Activated T-cell treated with anti-CD3 and anti-CD28 coated beads for 24 hours (primary cell): ENCODE measurements around the gene PPIL1.
"Not testable (repeated sequence)": the region's sequence is repeated elsewhere in the genome, so short reads cannot be mapped to it uniquely, and the experiment has no call there.

Experiments used
- DNase-seq: peaks from one replicate; pipeline ENCODE4 v3.0.0-alpha.2; 2020; ENCODE audit warnings: low read depth

Gene PPIL1

GRCh38 chr6:36817176-36817817 is 57.3 kb downstream of the PPIL1 start:
- DNase-seq = no peak

GRCh38 chr6:36815962-36816735 is 58.5 kb downstream of the PPIL1 start:
- DNase-seq = no peak

- no peak for DNase-seq
Observed at GRCh38 chr6:36814249-36814648, 60.4 kb downstream of the PPIL1 start.

- DNase-seq = no peak
Observed at GRCh38 chr6:36813526-36813925, 61.1 kb downstream of the PPIL1 start.

GRCh38 chr6:36813047-36813446 is 61.6 kb downstream of the PPIL1 start:
- DNase-seq = not testable (repeated sequence)

- DNase-seq = no peak
Observed at GRCh38 chr6:36809941-36810803, 64.4 kb downstream of the PPIL1 start.

GRCh38 chr6:36809156-36809555 is 65.4 kb downstream of the PPIL1 start:
- no peak for DNase-seq

GRCh38 chr6:36808634-36809033 is 66.0 kb downstream of the PPIL1 start:
- DNase-seq = no peak

- no peak for DNase-seq
Observed at GRCh38 chr6:36807750-36808149, 66.9 kb downstream of the PPIL1 start.

GRCh38 chr6:36807143-36807542 is 67.5 kb downstream of the PPIL1 start:
- no peak for DNase-seq

- no peak for DNase-seq
Observed at GRCh38 chr6:36805917-36806316, 68.7 kb downstream of the PPIL1 start.

- DNase-seq = no peak
Observed at GRCh38 chr6:36805096-36805797, 69.4 kb downstream of the PPIL1 start.
